ENCODE data around the gene TNFRSF9. TPM values are rescaled to one million over a fixed set of nuclear protein-coding genes. Genes with fewer than 3 reads are reported as not detected.

The TNFRSF9 gene
- total RNA-seq, 1 experiment from 2014 or later, result not detected

GRCh38 chr1:7967196-7967595, 26.6 kb upstream of the TNFRSF9 start:
- H3K9me3 Mint-ChIP-seq, result no peaks in the 10 kb centered on the region
- H3K9ac ChIP-seq (ENCODE audit: extremely low read depth, insufficient read length, low read length), result no peak overlapping the region

More at GRCh38 chr1:7967196-7967595, 26.6 kb upstream of the TNFRSF9 start:
- Mint-ChIP-seq H3K4me1 (peaks cover 7 to 8% of the 10 kb centered on the region in 2 experiments), H3K4me3 (no peak overlapping the region), H3K36me3 (ENCODE audit: insufficient read depth in 1 of 3, low read depth in 3 of 3) (peaks cover 65 to 85% (median 80%) of the 10 kb centered on the region in 3 experiments), H3K27ac (no peak overlapping the region; a peak in 1 of 7 replicates), H3K27me3 (ENCODE audit: low read depth) (no peaks in the 10 kb centered on the region)
- no peak for TF ChIP-seq CTCF (conservative IDR thresholded peaks at IDR 0.05)
- H2BK12ac ChIP-seq (ENCODE audit: insufficient read length, low read depth, low read length), result no peak overlapping the region
- H3K18ac ChIP-seq (ENCODE audit: insufficient read length, low read depth, low read length), result no peak overlapping the region
- no peak overlapping the region for H3K4me2 ChIP-seq (ENCODE audit: insufficient read depth, insufficient read length, low read length)
- no peak overlapping the region for H3K56ac ChIP-seq (ENCODE audit: insufficient read length, low read depth, low read length)
- H2BK120ac ChIP-seq (ENCODE audit: low read depth, low read length, poor library complexity, severe bottlenecking), result no peak overlapping the region
- DNase-seq, result no peak
- no peak overlapping the region for H4K91ac ChIP-seq (ENCODE audit: insufficient read length, low read depth, low read length)
- no peaks in the 10 kb centered on the region for H3K27me3 ChIP-seq (ENCODE audit: insufficient read depth, low read length)
- no peaks in the 10 kb centered on the region for H3K4me1 ChIP-seq (ENCODE audit: insufficient read depth, low read length)
- no peak overlapping the region for H2BK20ac ChIP-seq (ENCODE audit: low read depth, low read length, poor library complexity, severe bottlenecking)
- H3K79me1 ChIP-seq (ENCODE audit: insufficient read depth, low read depth, low read length, poor library complexity, severe bottlenecking), result peaks cover 5% of the 10 kb centered on the region
- no peak overlapping the region for H2AK5ac ChIP-seq (ENCODE audit: insufficient read length, low read length)
- H2AFZ ChIP-seq (ENCODE audit: low read length), result no peak overlapping the region
- peaks cover 2% of the 10 kb centered on the region for H3K23me2 ChIP-seq (ENCODE audit: insufficient read length, low read depth, low read length, poor library complexity, severe bottlenecking)
- H2BK15ac ChIP-seq (ENCODE audit: low read depth, low read length), result no peak overlapping the region
- no peak overlapping the region for H2BK5ac ChIP-seq (ENCODE audit: insufficient read length, low read length)
- peaks cover 4% of the 10 kb centered on the region for H3K79me2 ChIP-seq (ENCODE audit: insufficient read depth, low read length)
- H3K4ac ChIP-seq (ENCODE audit: low read depth, low read length), result no peak overlapping the region
- no peak overlapping the region for H3T11ph ChIP-seq (ENCODE audit: low read length)
- H4K20me1 ChIP-seq (ENCODE audit: control insufficient read depth, insufficient read depth, insufficient read length), result no peaks in the 10 kb centered on the region
- no peak overlapping the region for H4K5ac ChIP-seq (ENCODE audit: insufficient read length, low read depth, low read length)
- H3K14ac ChIP-seq (ENCODE audit: insufficient read depth, low read length), result no peak overlapping the region
- no peaks in the 10 kb centered on the region for H3K9me3 ChIP-seq (ENCODE audit: control insufficient read depth, low read depth, low read length)
- no CpG with 5 or more reads among the region's 1 CpG for WGBS (ENCODE audit: extremely low coverage, insufficient read length, low lambda C conversion rate)
- no peak overlapping the region for H3K27ac ChIP-seq (ENCODE audit: insufficient read length, low read depth, low read length)
- no peak overlapping the region for H3K23ac ChIP-seq (ENCODE audit: insufficient read length, low read depth, low read length)
- no peak overlapping the region for H4K8ac ChIP-seq (replicated peaks; ENCODE audit: insufficient read length, low read depth, low read length)
